ENCODE results near the gene PLPPR1.

GRCh38 chr9:100989731-100990130 is 38.8 kb upstream of the PLPPR1 start:
- TF ChIP-seq GATA3 (IDR thresholded peaks at IDR 0.05; ENCODE audit: low read depth, low read length) (no peak), GATA2 (IDR thresholded peaks at IDR 0.05; ENCODE audit: low read depth, low read length) (no peak)
